Measurements from ENCODE around the gene STRIT1. TPM values are rescaled to one million over a fixed set of nuclear protein-coding genes. Genes with fewer than 3 reads are reported as not detected.

STRIT1 gene
- total and polyA plus RNA-seq, 9 of the 15 experiments (the other 6 are each of a cell fraction or from before 2014, with no cell fraction given) = not detected

- no peak for TF ChIP-seq HBP1 (CRISPR knock-in tag; IDR thresholded peaks at IDR 0.05)
- no peak for TF ChIP-seq NR4A1 (CRISPR knock-in tag; IDR thresholded peaks at IDR 0.05)
- TF ChIP-seq NR4A1 (tag; IDR thresholded peaks at IDR 0.05) = no peak
- no peak for TF ChIP-seq MEF2A (IDR thresholded peaks at IDR 0.05; ENCODE audit: control insufficient read depth, low read depth, low read length)
- TF ChIP-seq LCOR (CRISPR knock-in tag; IDR thresholded peaks at IDR 0.05) = 0 out of 2 replicates have a peak, but pooled peaks have one; percentile 33
- no peak for TF ChIP-seq CAMTA2 (CRISPR knock-in tag; conservative IDR thresholded peaks at IDR 0.05)
- peak; percentile 68 for TF ChIP-seq SMARCA4 (IDR thresholded peaks at IDR 0.05)
- TF ChIP-seq E2F4 (CRISPR knock-in tag; IDR thresholded peaks at IDR 0.05; ENCODE audit: low read depth) = no peak
- no peak for TF ChIP-seq POLR2H (tag; IDR thresholded peaks at IDR 0.05; ENCODE audit: low read depth)
- no peak for TF ChIP-seq ZNF146 (CRISPR knock-in tag; IDR thresholded peaks at IDR 0.05; ENCODE audit: unreplicated experiment)
- no peak for TF ChIP-seq MYC (IDR thresholded peaks at IDR 0.05; ENCODE audit: low read depth, low read length)
- TF ChIP-seq MYC (CRISPR knock-in tag; IDR thresholded peaks at IDR 0.05; ENCODE audit: borderline replicate concordance, low read depth) = no peak
- no peak for TF ChIP-seq FOXA1 (IDR thresholded peaks at IDR 0.05; ENCODE audit: borderline replicate concordance)
- no peak for TF ChIP-seq CBX5 (IDR thresholded peaks at IDR 0.05; ENCODE audit: borderline replicate concordance, low read depth)
- peak; percentile 57; the same call in 1 of the 2 replicates for TF ChIP-seq ETV5 (CRISPR knock-in tag; IDR thresholded peaks at IDR 0.05; ENCODE audit: low read depth)
- no peak for TF ChIP-seq ZNF830 (CRISPR knock-in tag; IDR thresholded peaks at IDR 0.05)
- peak; percentile 92 for TF ChIP-seq NFE2 (IDR thresholded peaks at IDR 0.05; ENCODE audit: low read depth)
- no peak for TF ChIP-seq PHB2 (IDR thresholded peaks at IDR 0.05; ENCODE audit: low read depth)
- no peak for TF ChIP-seq CCNT2 (IDR thresholded peaks at IDR 0.05; ENCODE audit: borderline replicate concordance, extremely low read depth, insufficient read length, low read depth, low read length)
- no peak for TF ChIP-seq SNIP1 (IDR thresholded peaks at IDR 0.05; ENCODE audit: low read depth)
- TF ChIP-seq AFF1 (IDR thresholded peaks at IDR 0.05; ENCODE audit: low read depth in 1 of 2, partially characterized antibody in 2 of 2) = no peak
- TF ChIP-seq SMAD2 (IDR thresholded peaks at IDR 0.05; ENCODE audit: low read depth, low read length) = no peak
- TF ChIP-seq SIN3A (IDR thresholded peaks at IDR 0.05; ENCODE audit: borderline replicate concordance in 2 of 2, control insufficient read depth in 1 of 2, low read depth in 2 of 2, low read length in 2 of 2) = no peak
Measured at GRCh38 chr3:155270485-155271342, 22.8 kb downstream of the STRIT1 start (continued).
